ENCODE data around the gene GDPD4.

GDPD4 gene

DNA sequence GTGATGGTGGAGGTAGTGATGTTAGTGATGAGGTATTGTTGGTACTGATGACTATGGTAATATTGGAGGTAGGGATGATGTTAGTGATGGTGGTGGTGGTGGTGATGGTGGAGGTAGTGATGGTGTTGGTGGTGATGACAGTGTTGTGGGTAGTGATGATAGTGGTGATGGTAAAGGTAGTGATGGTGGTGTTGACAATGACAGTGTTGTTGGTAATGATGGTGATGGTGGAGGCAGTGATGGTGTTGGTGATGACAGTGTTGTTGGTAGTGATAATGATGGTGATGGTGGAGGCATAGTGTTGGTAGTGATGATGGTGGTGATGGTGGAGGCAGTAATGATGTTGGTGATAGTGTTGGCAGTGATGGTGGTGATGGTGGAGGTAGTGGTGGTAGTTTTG, 108.3 kb downstream of the GDPD4 start:
- Histone ChIP-seq H3K4me2 (ENCODE audit: low read depth, low read length) (no peak overlapping the region), H3F3A (ENCODE audit: insufficient read depth, low read length) (no peaks in the 10 kb centered on the region), H2AFZ (ENCODE audit: low read length) (no peak overlapping the region), H3K4me1 (ENCODE audit: low read length) (no peaks in the 10 kb centered on the region), H3K9me3 (replicated peaks; ENCODE audit: insufficient read depth, low read length) (no peaks in the 10 kb centered on the region), H3K27ac (ENCODE audit: low read length) (no peak overlapping the region), H3K79me2 (ENCODE audit: low read length) (no peaks in the 10 kb centered on the region), H4K20me1 (ENCODE audit: insufficient read depth, low read length) (no peaks in the 10 kb centered on the region), H3K9ac (ENCODE audit: low read length) (no peak overlapping the region), H3K27me3 (replicated peaks; ENCODE audit: insufficient read depth, low read length) (no peaks in the 10 kb centered on the region), H3K9me2 (replicated peaks; ENCODE audit: insufficient read depth, low read length) (no peaks in the 10 kb centered on the region), H3K4me3 (ENCODE audit: low read length) (no peak overlapping the region), H3K36me3 (replicated peaks; ENCODE audit: insufficient read depth, low read length) (no peaks in the 10 kb centered on the region)
- TF ChIP-seq EZH2phosphoT487 (IDR thresholded peaks at IDR 0.05; ENCODE audit: low read length) (no peak), CTCF (IDR thresholded peaks at IDR 0.05; ENCODE audit: low read length) (no peak), EZH2 (optimal IDR thresholded peaks at IDR 0.05; ENCODE audit: low read depth, low read length) (no peak)
- no peak for DNase-seq

DNA sequence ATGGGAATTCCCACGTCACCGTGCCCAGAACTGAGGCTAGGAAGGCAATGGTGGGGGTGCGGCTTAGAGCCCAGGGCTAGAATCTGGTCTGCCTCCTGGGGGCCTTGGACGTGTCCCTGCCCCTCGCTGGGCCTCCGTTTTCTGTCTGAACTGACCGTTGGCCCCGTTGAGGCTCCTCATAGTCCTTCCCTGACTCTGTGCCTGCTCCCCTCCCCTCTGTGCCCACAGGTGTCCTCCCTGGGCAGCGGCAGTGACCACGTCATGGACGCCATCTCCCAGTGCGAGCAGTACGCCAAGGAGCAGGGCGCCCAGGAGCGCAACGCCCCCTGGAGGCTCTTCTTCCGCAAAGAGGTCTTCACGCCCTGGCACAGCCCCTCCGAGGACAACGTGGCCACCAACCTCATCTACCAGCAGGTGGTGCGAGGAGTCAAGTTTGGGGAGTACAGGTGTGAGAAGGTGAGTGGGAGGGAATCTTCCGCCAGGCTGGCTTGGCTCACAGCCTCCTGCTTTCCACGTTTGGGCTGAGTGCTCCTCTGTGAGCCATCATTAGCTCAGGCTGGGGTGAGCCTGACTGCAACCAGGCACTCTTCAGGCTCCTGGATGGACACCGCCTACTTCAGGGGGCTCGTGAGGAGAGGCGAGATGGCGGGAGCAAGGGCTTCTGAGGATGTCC, 109.5 kb downstream of the GDPD4 start:
- DNase-seq: no peak

GRCh38 chr11:77191429-77191822, 110.1 kb downstream of the GDPD4 start:
- no peak overlapping the region for H2AFZ ChIP-seq (ENCODE audit: low read length)
- no peaks in the 10 kb centered on the region for H3K27me3 ChIP-seq (replicated peaks; ENCODE audit: insufficient read depth, low read length)
- peaks cover 4% of the 10 kb centered on the region for H3K4me1 ChIP-seq (ENCODE audit: low read length)
- no peaks in the 10 kb centered on the region for H3K9me2 ChIP-seq (replicated peaks; ENCODE audit: insufficient read depth, low read length)
- no peak overlapping the region for H3K27ac ChIP-seq (ENCODE audit: low read length)
- TF ChIP-seq EZH2phosphoT487 (IDR thresholded peaks at IDR 0.05; ENCODE audit: low read length): no peak
- no peak for TF ChIP-seq CTCF (IDR thresholded peaks at IDR 0.05; ENCODE audit: low read length)
- TF ChIP-seq EZH2 (optimal IDR thresholded peaks at IDR 0.05; ENCODE audit: low read depth, low read length): no peak
- no peaks in the 10 kb centered on the region for H4K20me1 ChIP-seq (ENCODE audit: insufficient read depth, low read length)
- no peaks in the 10 kb centered on the region for H3K36me3 ChIP-seq (replicated peaks; ENCODE audit: insufficient read depth, low read length)
- no peak overlapping the region for H3K4me3 ChIP-seq (ENCODE audit: low read length)
- H3F3A ChIP-seq (ENCODE audit: insufficient read depth, low read length): no peaks in the 10 kb centered on the region
- no peaks in the 10 kb centered on the region for H3K9me3 ChIP-seq (replicated peaks; ENCODE audit: insufficient read depth, low read length)
- no peak for DNase-seq
- H3K9ac ChIP-seq (ENCODE audit: low read length): no peak overlapping the region
- no peaks in the 10 kb centered on the region for H3K79me2 ChIP-seq (ENCODE audit: low read length)
- H3K4me2 ChIP-seq (ENCODE audit: low read depth, low read length): no peak overlapping the region

More for the DNA sequence above, 109.5 kb downstream of the GDPD4 start:
- no peaks in the 10 kb centered on the region for H4K20me1 ChIP-seq (ENCODE audit: insufficient read depth, low read length)
- no peaks in the 10 kb centered on the region for H3K79me2 ChIP-seq (ENCODE audit: low read length)
- no peaks in the 10 kb centered on the region for H3K9me2 ChIP-seq (replicated peaks; ENCODE audit: insufficient read depth, low read length)
- H3F3A ChIP-seq (ENCODE audit: insufficient read depth, low read length): no peaks in the 10 kb centered on the region
- no peaks in the 10 kb centered on the region for H3K4me1 ChIP-seq (ENCODE audit: low read length)
- H3K27me3 ChIP-seq (replicated peaks; ENCODE audit: insufficient read depth, low read length): no peaks in the 10 kb centered on the region
- no peaks in the 10 kb centered on the region for H3K36me3 ChIP-seq (replicated peaks; ENCODE audit: insufficient read depth, low read length)
- H3K4me3 ChIP-seq (ENCODE audit: low read length): no peak overlapping the region
- no peak overlapping the region for H3K27ac ChIP-seq (ENCODE audit: low read length)
- H3K9me3 ChIP-seq (replicated peaks; ENCODE audit: insufficient read depth, low read length): no peaks in the 10 kb centered on the region
- H3K4me2 ChIP-seq (ENCODE audit: low read depth, low read length): no peak overlapping the region
- no peak for TF ChIP-seq EZH2phosphoT487 (IDR thresholded peaks at IDR 0.05; ENCODE audit: low read length)
- peak; percentile 26; the same call in 1 of the 2 replicates for TF ChIP-seq CTCF (IDR thresholded peaks at IDR 0.05; ENCODE audit: low read length)
- no peak for TF ChIP-seq EZH2 (optimal IDR thresholded peaks at IDR 0.05; ENCODE audit: low read depth, low read length)
- H3K9ac ChIP-seq (ENCODE audit: low read length): no peak overlapping the region
- no peak overlapping the region for H2AFZ ChIP-seq (ENCODE audit: low read length)

Measured in MM.1S (cell line).